H9 (cell line): ENCODE results near the gene NDUFB1. TPM values are rescaled to one million over a fixed set of nuclear protein-coding genes. Genes with fewer than 3 reads are reported as not detected.

Source experiments
- DNase-seq: peaks from one replicate; pipeline ENCODE4 v3.0.0-alpha.2; 2017
- H2AFZ ChIP-seq: one replicate; pipeline ENCODE4 v1.6.1; 2013; ENCODE audit warnings: mild to moderate bottlenecking, low read length, control low read depth, moderate library complexity
- H2AK5ac ChIP-seq: 2 replicates; pipeline ENCODE4 v1.6.1; 2013; ENCODE audit warnings: low read length, control low read depth, mixed read lengths; ENCODE audit not compliant: insufficient read length
- H2BK120ac ChIP-seq: one replicate; pipeline ENCODE4 v1.6.1; 2013; ENCODE audit warnings: low read depth, mild to moderate bottlenecking, low read length, control low read depth, inconsistent platforms; ENCODE audit not compliant: poor library complexity, severe bottlenecking
- H2BK12ac ChIP-seq: 2 replicates; pipeline ENCODE4 v1.6.1; 2013; ENCODE audit warnings: low read length, control low read depth, mixed read lengths, low read depth; ENCODE audit not compliant: insufficient read length
- H2BK15ac ChIP-seq: 2 replicates; pipeline ENCODE4 v1.6.1; 2013; ENCODE audit warnings: low read depth, low read length, control low read depth
- H2BK20ac ChIP-seq: one replicate; pipeline ENCODE4 v1.6.1; 2013; ENCODE audit warnings: low read depth, mild to moderate bottlenecking, low read length, control low read depth, inconsistent platforms; ENCODE audit not compliant: poor library complexity, severe bottlenecking
- H2BK5ac ChIP-seq: 2 replicates; pipeline ENCODE4 v1.6.1; 2013; ENCODE audit warnings: low read length, control low read depth, mixed read lengths; ENCODE audit not compliant: insufficient read length
- H3K14ac ChIP-seq: 2 replicates; pipeline ENCODE4 v1.6.1; 2013; ENCODE audit warnings: low read length, control low read depth; ENCODE audit not compliant: insufficient read depth
- H3K18ac ChIP-seq: 2 replicates; pipeline ENCODE4 v1.6.1; 2013; ENCODE audit warnings: low read depth, mild to moderate bottlenecking, mixed read lengths, low read length, control low read depth; ENCODE audit not compliant: insufficient read length
- H3K23ac ChIP-seq: 2 replicates; pipeline ENCODE4 v1.6.1; 2013; ENCODE audit warnings: low read length, control low read depth, mixed read lengths, low read depth; ENCODE audit not compliant: insufficient read length
- H3K23me2 ChIP-seq: 2 replicates; pipeline ENCODE4 v1.6.1; 2013; ENCODE audit warnings: low read depth, mild to moderate bottlenecking, mixed read lengths, low read length, control low read depth; ENCODE audit not compliant: insufficient read length, poor library complexity, severe bottlenecking
- H3K27ac ChIP-seq: 2 replicates; pipeline ENCODE4 v1.5.1; 2013; ENCODE audit warnings: low read length, control low read depth, mixed read lengths, low read depth; ENCODE audit not compliant: insufficient read length
- H3K27me3 ChIP-seq: 2 replicates; pipeline ENCODE4 v1.6.1; 2013; ENCODE audit warnings: low read length, control low read depth, inconsistent platforms; ENCODE audit not compliant: insufficient read depth
- H3K4ac ChIP-seq: 2 replicates; pipeline ENCODE4 v1.6.1; 2013; ENCODE audit warnings: low read depth, mild to moderate bottlenecking, control low read depth, inconsistent platforms, low read length, moderate library complexity
- H3K4me1 ChIP-seq: 2 replicates; pipeline ENCODE4 v1.6.1; 2013; ENCODE audit warnings: low read length, control low read depth, inconsistent platforms; ENCODE audit not compliant: insufficient read depth
- H3K4me2 ChIP-seq: 2 replicates; pipeline ENCODE4 v1.6.1; 2013; ENCODE audit warnings: low read length, control low read depth, mixed read lengths; ENCODE audit not compliant: insufficient read length, insufficient read depth
- H3K56ac ChIP-seq: 2 replicates; pipeline ENCODE4 v1.6.1; 2013; ENCODE audit warnings: low read depth, mild to moderate bottlenecking, mixed read lengths, low read length, control low read depth; ENCODE audit not compliant: insufficient read length
- H3K79me1 ChIP-seq: 2 replicates; pipeline ENCODE4 v1.6.1; 2013; ENCODE audit warnings: low read depth, mild to moderate bottlenecking, moderate library complexity, low read length, control low read depth, inconsistent platforms; ENCODE audit not compliant: insufficient read depth, poor library complexity, severe bottlenecking
- H3K79me2 ChIP-seq: 2 replicates; pipeline ENCODE4 v1.6.1; 2013; ENCODE audit warnings: low read length, control low read depth, inconsistent platforms; ENCODE audit not compliant: insufficient read depth
- H3K9ac ChIP-seq: 2 replicates; pipeline ENCODE4 v1.6.1; 2013; ENCODE audit warnings: low read length, control low read depth, mixed read lengths; ENCODE audit not compliant: insufficient read length; ENCODE audit errors: extremely low read depth
- H3K9me3 ChIP-seq: one replicate; pipeline ENCODE4 v1.6.1; 2013; ENCODE audit warnings: low read depth, low read length, inconsistent platforms; ENCODE audit not compliant: control insufficient read depth
- H3T11ph ChIP-seq: one replicate; pipeline ENCODE4 v1.6.1; 2013; ENCODE audit warnings: mild to moderate bottlenecking, low read length, control low read depth, inconsistent platforms
- H4K20me1 ChIP-seq: one replicate; pipeline ENCODE4 v1.6.1; 2013; ENCODE audit not compliant: control insufficient read depth, insufficient read length, insufficient read depth
- H4K5ac ChIP-seq: 2 replicates; pipeline ENCODE4 v1.6.1; 2013; ENCODE audit warnings: low read depth, mild to moderate bottlenecking, mixed read lengths, low read length, control low read depth; ENCODE audit not compliant: insufficient read length
- H4K8ac ChIP-seq: replicated peaks from 2 replicates; pipeline ENCODE4 v1.6.1; 2013; ENCODE audit warnings: low read length, control low read depth, mixed read lengths, low read depth; ENCODE audit not compliant: insufficient read length
- H4K91ac ChIP-seq: 2 replicates; pipeline ENCODE4 v1.6.1; 2013; ENCODE audit warnings: low read depth, mild to moderate bottlenecking, moderate library complexity, mixed read lengths, low read length, control low read depth; ENCODE audit not compliant: insufficient read length
- H3K27ac Mint-ChIP-seq, 3 experiments: 2 replicates in 2 of 3; 3 replicates in 1 of 3; pipeline ENCODE4 v1.8.0; 2020 to 2021; ENCODE audit warnings: mixed read lengths in 3 of 3, mild to moderate bottlenecking in 1 of 3, moderate library complexity in 1 of 3
- H3K27me3 Mint-ChIP-seq: 2 replicates; pipeline ENCODE4 v1.8.0; 2021; ENCODE audit warnings: low read depth, mild to moderate bottlenecking, moderate library complexity, mixed read lengths
- H3K36me3 Mint-ChIP-seq, 3 experiments: 2 replicates in 2 of 3; 3 replicates in 1 of 3; pipeline ENCODE4 v1.8.0; 2020 to 2021; ENCODE audit warnings: low read depth in 3 of 3, mixed read lengths in 3 of 3; ENCODE audit not compliant: insufficient read depth in 1 of 3
- H3K4me1 Mint-ChIP-seq, 2 experiments: 2 replicates each; pipeline ENCODE4 v1.8.0; 2020; ENCODE audit warnings: mixed read lengths in 2 of 2
- H3K4me3 Mint-ChIP-seq, 2 experiments: 2 replicates in 1 of 2; 3 replicates in 1 of 2; pipeline ENCODE4 v1.8.0; 2020 to 2021; ENCODE audit warnings: mild to moderate bottlenecking in 2 of 2, mixed read lengths in 2 of 2, moderate library complexity in 1 of 2
- H3K9me3 Mint-ChIP-seq, 2 experiments: 2 replicates in 1 of 2; 3 replicates in 1 of 2; pipeline ENCODE4 v1.8.0; 2020; ENCODE audit warnings: mild to moderate bottlenecking in 2 of 2, mixed read lengths in 2 of 2, moderate library complexity in 1 of 2
- WGBS: extraction: QIAGEN DNeasy Blood & Tissue Kit; methylation state at CpG from one replicate; pipeline ENCODE4 v1.1.7; 2013; ENCODE audit warnings: missing lambda C conversion rate, low lambda C conversion rate, mixed read lengths; ENCODE audit not compliant: insufficient read length; ENCODE audit errors: extremely low coverage; 5-methylcytosine and 5-hydroxymethylcytosine counted together
- total RNA-seq: library from RNA; stranded (reverse); gene quantifications from 2 replicates; pipeline ENCODE4 v1.2.1, GENCODE V29; 2021
- TF ChIP-seq, protein P1 (sequence below): fragments of 200-600 bp; sonication (generic); conservative IDR thresholded peaks from 3 replicates; pipeline ENCODE4 v1.8.0; 2021; ENCODE audit warnings: antibody characterized with exemption, mild to moderate bottlenecking

Gene NDUFB1
- total RNA-seq, 1 experiment from 2014 or later = 153 TPM

DNA sequence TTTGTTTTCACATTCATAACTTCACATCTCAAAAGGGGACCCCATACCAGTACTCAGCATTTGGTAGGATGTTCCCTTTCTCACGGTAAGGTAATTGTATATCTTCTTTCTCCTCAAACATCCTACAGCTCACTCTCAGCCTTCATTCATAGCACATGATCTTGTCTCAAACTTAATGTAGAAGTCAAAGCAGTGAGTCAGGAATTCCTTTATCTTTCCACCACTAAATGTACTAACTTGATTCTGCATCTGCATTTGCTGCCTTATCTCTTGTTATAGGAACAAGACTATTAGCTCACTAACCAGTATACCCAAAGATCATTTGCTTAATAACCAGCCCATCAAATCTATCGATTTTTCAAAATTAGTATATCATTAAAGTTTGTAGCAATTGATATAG, 23.2 kb upstream of the NDUFB1 start:
- Histone ChIP-seq H3K79me2 (no peaks in the 10 kb centered on the region), H3K23ac (no peak overlapping the region), H3K79me1 (no peaks in the 10 kb centered on the region), H4K5ac (no peak overlapping the region), H3K27me3 (no peaks in the 10 kb centered on the region), H2AFZ (no peak overlapping the region), H3K18ac (no peak overlapping the region), H2AK5ac (no peak overlapping the region), H2BK20ac (no peak overlapping the region), H3K4ac (no peak overlapping the region), H3K27ac (no peak overlapping the region), H3K14ac (no peak overlapping the region), H3K9me3 (no peaks in the 10 kb centered on the region), H2BK5ac (no peak overlapping the region), H3K4me1 (no peaks in the 10 kb centered on the region), H2BK12ac (no peak overlapping the region), H3T11ph (no peak overlapping the region), H3K4me2 (no peak overlapping the region), H2BK120ac (no peak overlapping the region), H4K8ac (no peak overlapping the region), H3K23me2 (no peaks in the 10 kb centered on the region), H3K56ac (no peak overlapping the region), H2BK15ac (no peak overlapping the region), H4K91ac (no peak overlapping the region), H3K9ac (no peak overlapping the region), H4K20me1 (no peaks in the 10 kb centered on the region)
- Mint-ChIP-seq H3K4me3 (no peak overlapping the region), H3K27me3 (no peaks in the 10 kb centered on the region), H3K27ac (no peak overlapping the region), H3K9me3 (no peaks in the 10 kb centered on the region), H3K4me1 (no peaks in the 10 kb centered on the region), H3K36me3 (peaks cover 39 to 87% (median 69%) of the 10 kb centered on the region in 3 experiments; a peak in 6 of 7 replicates)
- no peak for DNase-seq
- TF ChIP-seq, protein P1, sequence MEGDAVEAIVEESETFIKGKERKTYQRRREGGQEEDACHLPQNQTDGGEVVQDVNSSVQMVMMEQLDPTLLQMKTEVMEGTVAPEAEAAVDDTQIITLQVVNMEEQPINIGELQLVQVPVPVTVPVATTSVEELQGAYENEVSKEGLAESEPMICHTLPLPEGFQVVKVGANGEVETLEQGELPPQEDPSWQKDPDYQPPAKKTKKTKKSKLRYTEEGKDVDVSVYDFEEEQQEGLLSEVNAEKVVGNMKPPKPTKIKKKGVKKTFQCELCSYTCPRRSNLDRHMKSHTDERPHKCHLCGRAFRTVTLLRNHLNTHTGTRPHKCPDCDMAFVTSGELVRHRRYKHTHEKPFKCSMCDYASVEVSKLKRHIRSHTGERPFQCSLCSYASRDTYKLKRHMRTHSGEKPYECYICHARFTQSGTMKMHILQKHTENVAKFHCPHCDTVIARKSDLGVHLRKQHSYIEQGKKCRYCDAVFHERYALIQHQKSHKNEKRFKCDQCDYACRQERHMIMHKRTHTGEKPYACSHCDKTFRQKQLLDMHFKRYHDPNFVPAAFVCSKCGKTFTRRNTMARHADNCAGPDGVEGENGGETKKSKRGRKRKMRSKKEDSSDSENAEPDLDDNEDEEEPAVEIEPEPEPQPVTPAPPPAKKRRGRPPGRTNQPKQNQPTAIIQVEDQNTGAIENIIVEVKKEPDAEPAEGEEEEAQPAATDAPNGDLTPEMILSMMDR = no peak
- no CpG with 5 or more reads among the region's 2 CpGs for WGBS
